ENCODE results near the gene PHC3. TPM values are rescaled to one million over a fixed set of nuclear protein-coding genes. Genes with fewer than 3 reads are reported as not detected.

Gene PHC3
- total RNA-seq, 2 experiments from 2014 or later: 39.6 to 41.4 TPM

DNA sequence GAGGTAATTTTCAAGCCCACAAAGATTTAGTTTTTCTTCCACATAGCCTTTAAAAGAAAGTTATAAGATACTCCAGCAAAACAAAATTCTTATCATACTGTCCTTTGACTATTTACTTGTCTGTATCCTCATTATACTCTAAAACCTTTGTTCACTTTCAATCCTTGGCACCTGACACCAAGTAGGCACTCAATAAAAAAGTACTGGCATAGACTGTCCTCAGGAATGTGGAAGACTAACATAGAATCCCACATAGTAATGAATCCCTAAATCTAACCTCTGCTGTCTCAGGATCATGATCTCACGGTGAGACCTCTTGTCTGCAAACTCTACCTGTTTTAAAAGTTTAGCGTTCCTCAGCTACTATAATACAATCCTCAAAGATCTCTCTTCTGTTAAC lies 21.6 kb downstream of the PHC3 start:
- DNase-seq: no peak
- H3K9me3 Mint-ChIP-seq: peaks cover 15% of the 10 kb centered on the region
- no peaks in the 10 kb centered on the region for H3K27me3 Mint-ChIP-seq
- H3K4me1 Mint-ChIP-seq: peaks cover 51% of the 10 kb centered on the region
- peaks cover 72% of the 10 kb centered on the region for H3K36me3 Mint-ChIP-seq
- H3K4me3 Mint-ChIP-seq: no peak overlapping the region
- peak overlapping the region; percentile 2 for H3K27ac Mint-ChIP-seq

DNA sequence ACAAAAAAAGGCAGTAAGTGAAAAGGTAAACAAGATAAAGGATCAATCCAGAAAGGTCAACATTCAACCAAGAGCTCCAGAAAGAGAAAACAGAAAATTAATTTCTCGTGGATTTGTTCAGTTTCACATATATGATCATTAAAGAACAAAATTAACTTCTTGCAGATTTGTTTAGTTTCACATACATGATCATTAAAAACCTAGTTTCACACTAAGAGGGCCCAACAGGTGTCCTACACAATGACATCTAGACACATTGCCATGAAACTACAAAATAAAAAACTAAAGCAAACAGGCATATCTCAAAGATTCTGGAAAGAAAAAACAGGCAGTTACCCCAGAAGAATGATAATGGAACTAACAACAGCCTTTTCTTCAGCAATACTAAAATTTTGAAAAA lies 22.1 kb downstream of the PHC3 start:
- H3K36me3 Mint-ChIP-seq: peaks cover 67% of the 10 kb centered on the region
- H3K9me3 Mint-ChIP-seq: peaks cover 15% of the 10 kb centered on the region
- H3K4me1 Mint-ChIP-seq: peaks cover 52% of the 10 kb centered on the region
- no peak overlapping the region for H3K4me3 Mint-ChIP-seq
- no peaks in the 10 kb centered on the region for H3K27me3 Mint-ChIP-seq
- H3K27ac Mint-ChIP-seq: peak overlapping the region; percentile 66
- no peak for DNase-seq

GRCh38 chr3:170155604-170156003 lies 25.9 kb downstream of the PHC3 start:
- peak overlapping the region; percentile 7 for H3K27ac Mint-ChIP-seq
- H3K4me1 Mint-ChIP-seq: peaks cover 46% of the 10 kb centered on the region
- DNase-seq: no peak
- H3K27me3 Mint-ChIP-seq: no peaks in the 10 kb centered on the region
- H3K9me3 Mint-ChIP-seq: peaks cover 2% of the 10 kb centered on the region
- no peak overlapping the region for H3K4me3 Mint-ChIP-seq
- peaks cover 42% of the 10 kb centered on the region for H3K36me3 Mint-ChIP-seq

- Mint-ChIP-seq H3K9me3 (no peaks in the 10 kb centered on the region), H3K27ac (peak overlapping the region; percentile 63), H3K4me3 (no peak overlapping the region), H3K36me3 (peaks cover 36% of the 10 kb centered on the region), H3K27me3 (no peaks in the 10 kb centered on the region), H3K4me1 (peaks cover 38% of the 10 kb centered on the region)
- no peak for DNase-seq
These were observed 26.9 kb downstream of the PHC3 start for GRCh38 chr3:170154569-170155143.

DNA sequence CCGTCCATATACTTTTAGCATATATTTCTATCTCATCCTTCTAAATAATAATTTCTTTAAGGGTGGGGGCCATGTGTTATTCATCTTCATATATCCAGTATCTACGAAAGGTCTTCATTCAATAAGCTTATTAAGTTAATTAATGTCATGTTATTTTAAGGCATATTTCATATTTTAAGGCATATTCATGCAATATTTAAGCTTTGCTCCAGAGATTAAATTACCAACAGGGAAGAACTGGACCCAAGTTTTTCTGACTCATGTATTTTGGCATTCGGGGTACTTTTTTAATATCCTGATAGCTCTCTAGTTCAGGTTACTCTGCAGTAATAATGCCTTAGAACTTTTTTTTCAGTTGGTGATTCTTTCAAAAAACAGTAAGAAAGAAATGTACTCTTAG lies 27.4 kb downstream of the PHC3 start:
- Mint-ChIP-seq H3K9me3 (no peaks in the 10 kb centered on the region), H3K27ac (no peak overlapping the region), H3K4me3 (no peak overlapping the region), H3K4me1 (peaks cover 33% of the 10 kb centered on the region), H3K27me3 (no peaks in the 10 kb centered on the region), H3K36me3 (peaks cover 32% of the 10 kb centered on the region)
- no peak for DNase-seq

DNA sequence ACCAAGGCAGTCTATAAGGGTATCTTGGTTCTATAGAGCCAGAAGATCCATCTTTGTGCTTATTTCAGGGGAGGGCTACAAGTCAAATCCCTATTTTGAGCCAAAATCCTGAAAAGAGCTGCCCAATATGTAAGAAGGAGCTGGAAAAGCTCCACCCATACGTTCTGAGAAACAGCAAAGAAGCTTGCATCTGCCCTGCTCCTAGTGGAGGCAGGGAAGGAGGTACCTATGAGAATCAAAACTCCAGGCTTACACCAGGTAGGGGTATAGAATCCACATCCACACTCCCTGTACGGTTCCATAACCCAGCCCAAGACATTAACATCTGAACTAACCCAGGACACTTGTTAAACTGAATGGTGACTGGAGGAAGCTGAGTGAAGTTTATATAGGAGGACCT lies 30.0 kb downstream of the PHC3 start:
- peaks cover 30% of the 10 kb centered on the region for H3K4me1 Mint-ChIP-seq
- no peaks in the 10 kb centered on the region for H3K27me3 Mint-ChIP-seq
- H3K27ac Mint-ChIP-seq: no peak overlapping the region
- H3K4me3 Mint-ChIP-seq: no peak overlapping the region
- peaks cover 24% of the 10 kb centered on the region for H3K36me3 Mint-ChIP-seq
- no peak for DNase-seq
- no peaks in the 10 kb centered on the region for H3K9me3 Mint-ChIP-seq

GRCh38 chr3:170149016-170149415 lies 32.5 kb downstream of the PHC3 start:
- no peak overlapping the region for H3K4me3 Mint-ChIP-seq
- no peak overlapping the region for H3K27ac Mint-ChIP-seq
- H3K9me3 Mint-ChIP-seq: no peaks in the 10 kb centered on the region
- DNase-seq: no peak
- peaks cover 27% of the 10 kb centered on the region for H3K36me3 Mint-ChIP-seq
- no peaks in the 10 kb centered on the region for H3K27me3 Mint-ChIP-seq
- H3K4me1 Mint-ChIP-seq: peaks cover 26% of the 10 kb centered on the region

- H3K27ac Mint-ChIP-seq: no peak overlapping the region
- no peaks in the 10 kb centered on the region for H3K27me3 Mint-ChIP-seq
- no peak overlapping the region for H3K4me3 Mint-ChIP-seq
- H3K9me3 Mint-ChIP-seq: no peaks in the 10 kb centered on the region
- peaks cover 17% of the 10 kb centered on the region for H3K36me3 Mint-ChIP-seq
- peaks cover 11% of the 10 kb centered on the region for H3K4me1 Mint-ChIP-seq
- DNase-seq: no peak
These were observed 36.3 kb downstream of the PHC3 start for GRCh38 chr3:170145278-170145677.

- Mint-ChIP-seq H3K9me3 (no peaks in the 10 kb centered on the region), H3K4me1 (peaks cover 11% of the 10 kb centered on the region), H3K27ac (peak overlapping the region; percentile 60), H3K36me3 (peaks cover 17% of the 10 kb centered on the region), H3K27me3 (no peaks in the 10 kb centered on the region), H3K4me3 (no peak overlapping the region)
- no peak for DNase-seq
These were observed 37.1 kb downstream of the PHC3 start for GRCh38 chr3:170144437-170144843.

- DNase-seq: no peak
- H3K9me3 Mint-ChIP-seq: no peaks in the 10 kb centered on the region
- H3K27ac Mint-ChIP-seq: no peak overlapping the region
- H3K36me3 Mint-ChIP-seq: peaks cover 14% of the 10 kb centered on the region
- peaks cover 20% of the 10 kb centered on the region for H3K4me1 Mint-ChIP-seq
- H3K27me3 Mint-ChIP-seq: no peaks in the 10 kb centered on the region
- no peak overlapping the region for H3K4me3 Mint-ChIP-seq
These were observed 39.2 kb downstream of the PHC3 start for GRCh38 chr3:170142373-170142772.

GRCh38 chr3:170137986-170138385 lies 43.5 kb downstream of the PHC3 start:
- DNase-seq: no peak
- H3K27ac Mint-ChIP-seq: no peak overlapping the region
- H3K27me3 Mint-ChIP-seq: no peaks in the 10 kb centered on the region
- peaks cover 6% of the 10 kb centered on the region for H3K9me3 Mint-ChIP-seq
- peaks cover 20% of the 10 kb centered on the region for H3K4me1 Mint-ChIP-seq
- peaks cover 36% of the 10 kb centered on the region for H3K36me3 Mint-ChIP-seq
- H3K4me3 Mint-ChIP-seq: no peak overlapping the region

GRCh38 chr3:170132335-170132734 lies 49.2 kb downstream of the PHC3 start:
- peaks cover 59% of the 10 kb centered on the region for H3K36me3 Mint-ChIP-seq
- H3K9me3 Mint-ChIP-seq: peaks cover 6% of the 10 kb centered on the region
- peak; percentile 40 for DNase-seq
- peak overlapping the region; percentile 65 for H3K27ac Mint-ChIP-seq
- no peak overlapping the region for H3K4me3 Mint-ChIP-seq
- peaks cover 36% of the 10 kb centered on the region for H3K4me1 Mint-ChIP-seq
- no peaks in the 10 kb centered on the region for H3K27me3 Mint-ChIP-seq

DNA sequence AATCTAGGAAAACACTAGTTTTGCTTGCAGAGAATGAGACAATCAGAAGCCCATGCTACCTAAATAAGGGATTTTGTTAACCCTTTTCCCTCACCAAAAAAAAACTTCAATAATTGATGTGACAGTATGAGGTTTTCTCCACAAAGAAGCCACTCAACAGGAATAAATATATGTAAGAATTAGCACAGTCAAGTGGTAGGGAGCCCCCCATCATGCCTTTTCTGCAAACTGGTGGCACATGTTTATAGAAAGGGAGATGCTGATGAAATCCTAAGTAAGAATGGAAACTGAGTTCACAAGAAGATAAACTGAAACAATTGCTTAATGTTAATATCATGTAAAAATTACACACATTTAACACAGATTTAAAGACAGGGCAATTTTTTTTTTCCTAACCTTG lies 51.0 kb downstream of the PHC3 start:
- peaks cover 26% of the 10 kb centered on the region for H3K4me1 Mint-ChIP-seq
- peaks cover 53% of the 10 kb centered on the region for H3K36me3 Mint-ChIP-seq
- peak overlapping the region; percentile 56 for H3K27ac Mint-ChIP-seq
- H3K4me3 Mint-ChIP-seq: no peak overlapping the region
- peaks cover 6% of the 10 kb centered on the region for H3K9me3 Mint-ChIP-seq
- no peaks in the 10 kb centered on the region for H3K27me3 Mint-ChIP-seq
- DNase-seq: no peak

- Mint-ChIP-seq H3K27me3 (no peaks in the 10 kb centered on the region), H3K4me1 (peaks cover 26% of the 10 kb centered on the region), H3K36me3 (peaks cover 41% of the 10 kb centered on the region), H3K4me3 (no peak overlapping the region), H3K27ac (peak overlapping the region; percentile 70), H3K9me3 (peaks cover 6% of the 10 kb centered on the region)
- DNase-seq: no peak
These were observed 52.5 kb downstream of the PHC3 start for GRCh38 chr3:170128977-170129431.

DNA sequence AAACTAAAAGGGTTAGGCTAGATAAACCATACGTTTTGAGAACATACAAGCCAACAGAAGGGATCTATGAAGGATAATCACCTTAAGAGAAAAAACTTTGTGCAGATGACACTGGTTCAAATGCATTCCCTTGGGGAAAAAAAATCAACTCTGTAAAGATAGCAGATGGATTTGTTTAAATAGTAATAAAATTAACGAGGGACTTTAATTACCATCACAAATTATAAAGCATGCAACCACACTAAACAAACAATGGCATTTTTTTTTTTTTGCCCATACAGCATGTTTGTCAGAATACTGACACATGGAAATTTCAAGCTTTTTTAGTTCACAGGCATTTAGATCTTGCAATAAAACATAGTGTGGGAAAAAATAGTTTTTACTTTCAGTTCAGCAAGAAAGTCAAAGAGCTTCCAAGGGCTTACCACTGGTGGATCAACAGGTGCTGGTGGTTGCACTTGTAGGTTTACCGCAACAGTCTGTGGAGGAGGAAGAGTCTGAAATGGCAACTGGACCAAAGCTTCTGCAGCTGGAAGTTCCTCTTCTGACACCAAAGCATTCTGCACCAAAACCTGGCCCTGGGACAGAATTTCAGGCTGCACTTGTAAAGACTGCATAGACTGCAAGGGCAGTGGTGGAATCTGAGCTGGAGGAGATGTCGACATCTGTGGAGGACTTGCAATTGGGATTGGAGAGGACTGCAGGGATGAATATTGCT lies 53.1 kb downstream of the PHC3 start:
- H3K9me3 Mint-ChIP-seq: peaks cover 2% of the 10 kb centered on the region
- peaks cover 35% of the 10 kb centered on the region for H3K36me3 Mint-ChIP-seq
- H3K27ac Mint-ChIP-seq: peak overlapping the region; percentile 70
- H3K27me3 Mint-ChIP-seq: no peaks in the 10 kb centered on the region
- H3K4me3 Mint-ChIP-seq: no peak overlapping the region
- peaks cover 26% of the 10 kb centered on the region for H3K4me1 Mint-ChIP-seq
- DNase-seq: peak; percentile 26

GRCh38 chr3:170117134-170117533 lies 64.4 kb downstream of the PHC3 start:
- no peaks in the 10 kb centered on the region for H3K4me1 Mint-ChIP-seq
- peaks cover 25% of the 10 kb centered on the region for H3K36me3 Mint-ChIP-seq
- DNase-seq: no peak
- no peaks in the 10 kb centered on the region for H3K9me3 Mint-ChIP-seq
- H3K27ac Mint-ChIP-seq: no peak overlapping the region
- H3K27me3 Mint-ChIP-seq: no peaks in the 10 kb centered on the region
- H3K4me3 Mint-ChIP-seq: no peak overlapping the region
